Effector memory CD4-positive, alpha-beta T cell (primary cell): ENCODE results near the gene TNF.
A peak's percentile ranks its signal among the peaks of the same experiment; 100 is the strongest.

Experiments
- DNase-seq, 3 donors: peaks; one replicate each; pipeline ENCODE4 v3.0.0-alpha.2; 2020
- H3K27ac ChIP-seq: 2 replicates; pipeline ENCODE4 v1.7.0; 2013; ENCODE audit warnings: mild to moderate bottlenecking, low read length, moderate library complexity; ENCODE audit not compliant: insufficient read depth, poor library complexity, severe bottlenecking
- H3K27me3 ChIP-seq: replicated peaks from 2 replicates; pipeline ENCODE4 v1.7.0; 2013; ENCODE audit warnings: mild to moderate bottlenecking, low read length; ENCODE audit not compliant: insufficient read depth, control insufficient read depth, poor library complexity, severe bottlenecking
- H3K36me3 ChIP-seq: 2 replicates; pipeline ENCODE4 v1.7.0; 2013; ENCODE audit warnings: mild to moderate bottlenecking, low read length, moderate library complexity; ENCODE audit not compliant: control insufficient read depth, insufficient read depth
- H3K4me1 ChIP-seq: 2 replicates; pipeline ENCODE4 v1.7.0; 2013; ENCODE audit warnings: low read length, mild to moderate bottlenecking; ENCODE audit not compliant: control insufficient read depth, insufficient read depth, poor library complexity, severe bottlenecking
- H3K4me3 ChIP-seq: 2 replicates; pipeline ENCODE4 v1.7.0; 2013; ENCODE audit warnings: low read length, low read depth, mild to moderate bottlenecking; ENCODE audit not compliant: insufficient read depth, poor library complexity, severe bottlenecking
- H3K9me3 ChIP-seq: 2 replicates; pipeline ENCODE4 v1.7.0; 2013; ENCODE audit warnings: mild to moderate bottlenecking, low read length, moderate library complexity; ENCODE audit not compliant: control insufficient read depth
- total RNA-seq, 3 donors: gene quantifications; one replicate each; lab custom pipeline; 2026; lab: John Stamatoyannopoulos, UW

The TNF gene
- 99.8 to 1,082 (median 392) reads per million in 3 donors for total RNA-seq

DNA sequence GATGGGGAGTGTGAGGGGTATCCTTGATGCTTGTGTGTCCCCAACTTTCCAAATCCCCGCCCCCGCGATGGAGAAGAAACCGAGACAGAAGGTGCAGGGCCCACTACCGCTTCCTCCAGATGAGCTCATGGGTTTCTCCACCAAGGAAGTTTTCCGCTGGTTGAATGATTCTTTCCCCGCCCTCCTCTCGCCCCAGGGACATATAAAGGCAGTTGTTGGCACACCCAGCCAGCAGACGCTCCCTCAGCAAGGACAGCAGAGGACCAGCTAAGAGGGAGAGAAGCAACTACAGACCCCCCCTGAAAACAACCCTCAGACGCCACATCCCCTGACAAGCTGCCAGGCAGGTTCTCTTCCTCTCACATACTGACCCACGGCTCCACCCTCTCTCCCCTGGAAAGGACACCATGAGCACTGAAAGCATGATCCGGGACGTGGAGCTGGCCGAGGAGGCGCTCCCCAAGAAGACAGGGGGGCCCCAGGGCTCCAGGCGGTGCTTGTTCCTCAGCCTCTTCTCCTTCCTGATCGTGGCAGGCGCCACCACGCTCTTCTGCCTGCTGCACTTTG, at the start of gene TNF:
Gene TNF, plus strand, starts transcription at position 231 of the 567 bp plus-strand sequence. Its CDS starts 177 bp downstream, at position 408.
- Histone ChIP-seq H3K4me3 (peak within 1 kb of the TSS; percentile 91), H3K4me1 (peaks cover 83% of the 10 kb centered on the region), H3K36me3 (peaks cover 7% of the 10 kb centered on the region), H3K27me3 (no peaks in the 10 kb centered on the region), H3K27ac (peak within 1 kb of the TSS; percentile 95), H3K9me3 (no peaks in the 10 kb centered on the region)
- peak; percentile 78 to 87 (median 80) for DNase-seq

DNA sequence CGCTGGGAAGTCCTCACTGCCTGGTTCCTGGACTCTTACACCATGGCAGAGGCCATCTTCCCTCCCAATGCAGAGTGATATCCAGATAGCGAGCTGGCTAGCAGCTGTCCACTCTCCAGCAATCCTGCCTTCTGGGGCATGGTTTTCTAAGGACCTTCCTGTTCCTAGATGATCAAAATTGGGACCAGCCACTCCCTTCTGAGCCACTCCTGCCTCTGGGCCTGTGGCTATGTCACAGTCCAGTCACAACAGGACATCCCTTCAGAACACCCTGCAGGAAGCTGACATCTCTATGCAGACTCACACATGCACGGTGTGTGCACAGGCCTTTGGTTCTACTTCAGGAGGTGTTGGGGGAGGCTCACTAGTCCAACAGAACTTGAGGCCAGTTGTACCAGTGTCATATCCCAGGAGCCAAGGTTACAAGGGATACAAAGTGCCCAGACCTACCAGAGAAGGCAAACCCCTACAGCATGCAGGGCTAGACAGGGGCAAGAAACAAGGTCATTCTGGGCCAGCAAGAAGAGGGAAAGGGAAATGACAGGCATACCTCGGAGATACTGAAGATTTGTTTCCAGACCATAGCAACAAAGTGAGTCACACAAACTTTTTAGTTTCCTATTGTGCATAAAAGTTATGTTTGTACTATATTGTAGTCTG, 49.3 kb upstream of the TNF start:
- H3K4me1 ChIP-seq, result no peaks in the 10 kb centered on the region
- no peak overlapping the region for H3K4me3 ChIP-seq
- H3K27me3 ChIP-seq, result no peaks in the 10 kb centered on the region
- H3K27ac ChIP-seq, result no peak overlapping the region
- no peak for DNase-seq
- no peaks in the 10 kb centered on the region for H3K9me3 ChIP-seq
- H3K36me3 ChIP-seq, result peaks cover 16% of the 10 kb centered on the region

DNA sequence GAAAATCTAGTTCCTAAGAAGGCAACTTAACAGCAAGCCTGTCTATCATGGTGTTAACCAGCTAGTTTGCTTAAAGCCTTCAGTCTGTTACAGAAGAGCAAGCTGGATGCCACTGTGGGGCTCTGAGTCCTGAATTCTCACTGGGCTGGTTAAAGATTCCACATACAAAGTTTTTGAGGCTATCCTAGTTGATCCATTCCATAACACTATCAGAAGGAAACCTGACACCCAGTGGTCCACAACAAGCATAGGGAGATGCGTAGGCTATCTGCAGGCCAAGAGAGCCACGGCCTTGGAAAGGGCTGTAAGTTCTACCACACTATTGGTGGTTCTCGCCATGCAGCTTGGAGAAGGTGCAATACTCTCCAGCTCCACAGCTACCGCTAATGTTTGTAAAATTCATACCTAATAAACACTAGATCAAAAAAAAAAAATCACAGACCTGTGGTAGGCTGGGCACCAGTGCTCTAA, 47.0 kb upstream of the TNF start:
- no peaks in the 10 kb centered on the region for H3K4me1 ChIP-seq
- H3K27me3 ChIP-seq, result no peaks in the 10 kb centered on the region
- no peaks in the 10 kb centered on the region for H3K9me3 ChIP-seq
- H3K27ac ChIP-seq, result no peak overlapping the region
- peaks cover 38% of the 10 kb centered on the region for H3K36me3 ChIP-seq
- DNase-seq, result no peak
- no peak overlapping the region for H3K4me3 ChIP-seq

DNA sequence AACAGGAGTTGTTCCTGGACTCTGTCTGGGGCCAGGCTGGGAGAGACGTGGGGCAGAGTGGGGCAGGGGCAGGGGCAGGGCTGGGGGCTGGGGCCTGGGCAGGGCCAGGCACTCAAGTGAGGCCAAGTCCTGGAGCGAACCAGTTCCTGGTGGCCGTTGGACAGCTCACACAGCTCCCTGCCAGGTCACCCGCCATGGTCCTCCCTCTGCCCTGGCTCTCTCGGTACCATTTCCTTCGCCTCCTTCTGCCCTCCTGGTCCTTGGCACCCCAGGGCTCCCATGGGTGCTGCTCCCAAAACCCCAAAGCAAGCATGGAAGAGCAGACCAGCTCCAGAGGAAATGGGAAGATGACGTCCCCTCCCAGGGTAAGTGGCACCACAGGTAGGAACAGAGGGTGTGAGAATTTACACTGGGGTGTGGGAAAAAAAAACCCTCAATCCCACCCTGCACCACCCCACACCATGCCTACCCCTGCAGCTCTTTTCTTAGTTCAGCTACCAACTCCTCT, 46.5 kb upstream of the TNF start, which contains the start of gene MCCD1:
Gene MCCD1, plus strand, starts transcription at position 142 of the 508 bp plus-strand sequence. Its CDS starts 53 bp downstream, at position 195.
- Histone ChIP-seq H3K9me3 (no peaks in the 10 kb centered on the region), H3K4me3 (no peak within 1 kb of the TSS), H3K27me3 (no peaks in the 10 kb centered on the region), H3K27ac (peak within 1 kb of the TSS; percentile 7), H3K36me3 (peaks cover 44% of the 10 kb centered on the region), H3K4me1 (no peaks in the 10 kb centered on the region)
- no peak for DNase-seq

DNA sequence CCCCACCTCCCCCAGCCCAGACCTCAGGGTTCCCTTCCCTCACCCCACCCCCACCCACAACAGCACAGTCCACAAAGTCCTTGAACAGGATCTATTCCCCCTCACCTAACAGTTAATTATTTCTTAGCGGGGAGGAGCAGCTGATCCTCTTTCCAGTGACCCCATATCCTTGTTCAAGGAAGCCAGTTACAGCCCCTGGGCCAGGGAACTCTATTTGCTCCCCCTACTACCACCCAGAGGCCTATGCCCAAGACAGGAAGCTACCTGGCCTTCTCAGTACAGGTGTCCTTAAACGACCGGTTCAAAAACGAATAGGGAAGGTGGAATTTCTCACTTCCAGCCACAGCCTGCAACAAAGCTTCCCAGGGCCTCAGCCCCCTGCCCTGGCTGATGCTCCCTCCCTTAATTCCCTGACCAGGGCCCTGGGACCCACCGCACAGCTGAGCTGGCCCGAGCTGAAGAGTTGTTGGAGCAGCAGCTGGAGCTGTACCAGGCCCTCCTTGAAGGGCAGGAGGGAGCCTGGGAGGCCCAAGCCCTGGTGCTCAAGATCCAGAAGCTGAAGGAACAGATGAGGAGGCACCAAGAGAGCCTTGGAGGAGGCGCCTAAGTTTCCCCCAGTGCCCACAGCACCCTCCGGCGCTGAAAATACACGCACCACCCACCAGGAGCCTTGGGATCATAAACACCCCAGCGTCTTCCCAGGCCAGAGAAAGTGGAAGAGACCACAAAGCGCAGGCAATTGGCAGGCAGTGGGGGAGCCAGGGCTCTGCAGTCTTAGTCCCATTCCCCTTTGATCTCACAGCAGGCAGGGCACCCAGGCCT, 45.8 kb upstream of the TNF start:
- Histone ChIP-seq H3K27me3 (no peaks in the 10 kb centered on the region), H3K4me3 (no peak overlapping the region), H3K27ac (peak overlapping the region; percentile 7), H3K4me1 (no peaks in the 10 kb centered on the region), H3K36me3 (peaks cover 50% of the 10 kb centered on the region), H3K9me3 (no peaks in the 10 kb centered on the region)
- DNase-seq, result no peak

DNA sequence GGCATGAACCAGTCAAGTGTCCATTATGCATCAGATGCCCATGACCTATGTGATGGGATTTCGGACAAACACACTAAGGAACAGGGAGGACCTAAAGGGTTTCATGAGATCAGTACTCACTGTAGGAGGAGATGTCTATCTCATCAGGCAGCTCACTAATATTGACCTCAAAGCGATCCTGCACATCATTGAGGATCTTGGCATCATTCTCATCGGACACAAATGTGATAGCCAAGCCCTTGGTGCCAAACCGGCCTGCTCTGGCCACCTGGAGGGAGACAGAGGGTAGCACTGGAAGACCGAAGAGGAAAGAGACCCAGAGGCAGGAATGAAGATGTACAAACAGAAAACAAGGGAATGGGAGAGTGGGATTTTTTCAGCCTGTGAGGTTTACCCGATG, 44.7 kb upstream of the TNF start:
- Histone ChIP-seq H3K36me3 (peaks cover 62% of the 10 kb centered on the region), H3K27me3 (no peaks in the 10 kb centered on the region), H3K9me3 (no peaks in the 10 kb centered on the region), H3K4me1 (no peaks in the 10 kb centered on the region), H3K27ac (no peak overlapping the region), H3K4me3 (no peak overlapping the region)
- no peak for DNase-seq

DNA sequence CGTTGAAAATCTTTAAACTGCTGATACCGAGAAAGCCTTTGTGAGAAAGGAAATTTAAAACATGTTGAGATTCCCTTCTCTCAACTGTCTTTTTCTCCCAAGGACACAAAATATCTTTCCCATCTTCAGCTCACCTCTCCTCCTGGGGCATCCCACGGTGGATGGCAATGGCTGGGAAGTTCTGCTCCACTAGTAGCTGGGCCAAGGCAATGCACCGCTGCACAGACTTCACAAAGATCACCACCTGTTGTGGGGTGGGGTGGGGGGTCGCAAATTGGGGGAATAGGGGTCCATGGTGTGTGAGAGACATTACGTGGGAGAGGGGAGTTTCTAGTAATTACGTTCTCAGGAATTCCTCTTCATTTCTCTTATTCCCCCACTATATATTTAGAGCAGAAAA, 44.2 kb upstream of the TNF start:
- peaks cover 67% of the 10 kb centered on the region for H3K36me3 ChIP-seq
- no peak for DNase-seq
- no peak overlapping the region for H3K4me3 ChIP-seq
- H3K4me1 ChIP-seq, result no peaks in the 10 kb centered on the region
- H3K9me3 ChIP-seq, result no peaks in the 10 kb centered on the region
- H3K27me3 ChIP-seq, result no peaks in the 10 kb centered on the region
- no peak overlapping the region for H3K27ac ChIP-seq

DNA sequence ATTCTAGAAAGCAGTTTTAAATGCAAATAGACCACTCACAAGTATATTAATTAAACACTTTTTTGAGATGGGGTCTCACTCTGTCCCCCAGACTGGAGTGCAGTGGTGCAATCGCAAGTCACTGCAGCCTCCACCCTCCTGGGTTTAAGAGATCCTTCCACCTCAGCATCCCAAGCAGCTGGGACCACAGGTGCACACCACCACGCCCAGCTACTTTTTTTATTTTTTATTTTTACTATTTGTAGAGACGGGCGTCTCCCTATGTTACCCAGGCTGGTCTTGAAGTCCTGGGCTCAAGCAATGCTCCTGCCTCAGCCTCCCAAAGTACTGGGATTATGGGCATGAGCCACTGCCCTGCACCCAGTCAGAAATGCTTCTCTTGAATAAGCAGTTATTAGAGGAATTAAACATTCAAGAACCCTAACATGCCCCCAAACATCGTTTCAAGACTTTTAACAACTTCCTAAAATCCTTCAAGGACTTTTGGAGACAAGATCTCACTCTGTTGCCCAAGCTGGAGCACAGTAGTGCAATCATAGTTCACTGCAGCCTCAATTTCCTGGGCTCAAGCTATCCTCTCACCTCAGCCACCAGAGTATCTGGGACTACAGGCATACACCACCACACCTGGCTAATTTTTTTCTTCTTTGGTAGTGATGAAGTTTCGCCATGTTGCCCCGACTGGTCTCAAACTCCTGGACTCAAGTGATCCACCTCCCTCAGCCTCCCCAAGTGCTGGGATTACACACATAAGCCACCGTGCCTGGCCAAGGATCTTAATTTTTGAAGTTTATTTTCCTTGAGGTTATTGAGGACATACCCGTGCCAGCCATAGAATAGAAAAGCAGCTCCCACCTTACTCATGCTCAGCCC, 43.4 kb upstream of the TNF start:
- H3K27me3 ChIP-seq, result no peaks in the 10 kb centered on the region
- H3K9me3 ChIP-seq, result no peaks in the 10 kb centered on the region
- no peaks in the 10 kb centered on the region for H3K4me1 ChIP-seq
- DNase-seq, result no peak
- no peak overlapping the region for H3K27ac ChIP-seq
- H3K4me3 ChIP-seq, result no peak overlapping the region
- peaks cover 75% of the 10 kb centered on the region for H3K36me3 ChIP-seq

DNA sequence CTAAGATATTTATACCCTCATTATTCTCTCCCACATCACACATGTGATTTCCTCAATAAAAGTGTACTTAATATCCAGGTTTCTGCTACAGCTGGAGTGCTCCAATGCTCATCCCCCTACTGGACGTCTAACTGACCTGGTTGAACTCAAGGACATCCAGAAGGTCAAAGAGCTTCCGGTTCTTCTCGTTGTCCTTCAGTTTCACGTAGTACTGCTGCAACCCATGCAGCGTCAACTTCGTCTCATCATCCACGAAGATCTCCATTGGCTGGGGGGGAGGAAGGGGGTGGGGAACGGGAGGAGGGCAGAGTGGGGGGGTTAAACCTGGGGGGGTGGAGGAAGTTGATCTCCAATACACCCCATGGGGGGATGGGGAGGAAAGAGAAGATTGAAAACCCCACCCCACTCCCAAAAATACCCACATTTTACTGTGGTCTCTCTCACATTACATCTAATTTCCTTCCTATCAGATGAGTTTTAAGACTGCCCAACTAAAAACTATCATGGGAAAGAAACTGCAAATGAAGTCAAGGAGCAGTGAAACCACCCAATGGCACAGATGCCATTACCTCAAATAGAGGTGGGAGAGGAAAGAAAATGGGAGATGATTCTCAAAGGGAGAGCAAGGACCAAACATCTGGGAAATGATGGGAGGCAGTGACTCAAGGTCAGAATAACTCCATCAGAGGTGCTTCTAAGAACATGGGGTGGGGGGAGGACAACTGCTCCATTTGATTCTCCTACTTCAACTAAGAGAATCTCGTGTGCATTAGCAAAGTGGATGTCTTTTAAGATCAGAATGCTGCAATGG, 42.5 kb upstream of the TNF start:
- Histone ChIP-seq H3K9me3 (no peaks in the 10 kb centered on the region), H3K27ac (no peak overlapping the region), H3K4me1 (no peaks in the 10 kb centered on the region), H3K4me3 (no peak overlapping the region), H3K36me3 (peaks cover 82% of the 10 kb centered on the region), H3K27me3 (no peaks in the 10 kb centered on the region)
- DNase-seq, result no peak
